A549 (cell line): ENCODE data around the gene THEMIS. TPM values are rescaled to one million over a fixed set of nuclear protein-coding genes. Genes with fewer than 3 reads are reported as not detected.

Experiments
- ATAC-seq, 2 experiments: fragments of 200-7000 bp in 1 of 2; fragments of >200 bp in 1 of 2; cut with Nextera tagmentation in 1 of 2; cut with Tn5 transposase in 1 of 2; 3 replicates each; pipeline versions ENCODE4 v1.8.0 to v1.9.1; 2018 to 2020; ENCODE audit warnings: mild to moderate bottlenecking in 1 of 2, moderate library complexity in 1 of 2
- CTCF ChIA-PET: fragments of 300-600 bp; sonication (Branson Sonifier 250); formaldehyde crosslinking; extraction: SDS; loops from one replicate; lab custom pipeline; 2021; ENCODE audit warnings: antibody characterized with exemption, inconsistent platforms; lab: Yijun Ruan, JAX
- POLR2A ChIA-PET: fragments of 350-600 bp; formaldehyde crosslinking; extraction: SDS; loops from one replicate; lab custom pipeline; 2021; ENCODE audit warnings: antibody characterized with exemption, inconsistent platforms; lab: Yijun Ruan, JAX
- DNase-seq, 2 experiments: peaks; one replicate each; pipeline versions ENCODE4 v3.0.0 to v3.0.0-alpha.2; 2011 to 2016; ENCODE audit warnings: low read depth in 1 of 2, low spot score in 1 of 2
- FAIRE-seq: peaks from 2 replicates; lab custom pipeline; 2011; peaks lifted over from hg19 to GRCh38; lab: Jason Lieb, UNC
- H3K27ac ChIP-seq, 2 experiments: fragments of >200 bp; sonication (Bioruptor Twin); formaldehyde crosslinking; 3 replicates each; pipeline ENCODE4 v1.5.1; 2016 to 2017
- H3K4me1 ChIP-seq: fragments of >200 bp; sonication (Bioruptor Twin); formaldehyde crosslinking; 3 replicates; pipeline ENCODE4 v1.6.1; 2016
- H3K4me2 ChIP-seq: fragments of >200 bp; sonication (Bioruptor Twin); formaldehyde crosslinking; 3 replicates; pipeline ENCODE4 v1.6.1; 2016
- H3K4me3 ChIP-seq: fragments of >200 bp; sonication (Bioruptor Twin); formaldehyde crosslinking; 3 replicates; pipeline ENCODE4 v1.5.1; 2016
- H3K9me3 ChIP-seq: fragments of >200 bp; sonication (Bioruptor Twin); formaldehyde crosslinking; 3 replicates; pipeline ENCODE4 v1.6.1; 2016
- ATOH8 ChIP-seq: fragments of 250-450 bp; sonication (Bioruptor Pico); IDR thresholded peaks from 2 replicates; pipeline ENCODE4 v1.5.0; 2020; ENCODE audit warnings: low read depth, mild to moderate bottlenecking, moderate library complexity
- CHD2 ChIP-seq: fragments of 150-350 bp; IDR thresholded peaks from 2 replicates; pipeline ENCODE4 v1.6.1; 2014; ENCODE audit warnings: low read length; ENCODE audit not compliant: partially characterized antibody
- EHF ChIP-seq: fragments of 250-450 bp; sonication (Bioruptor Pico); IDR thresholded peaks from 2 replicates; pipeline ENCODE4 v1.5.0; 2020; ENCODE audit warnings: mild to moderate bottlenecking
- EHMT2 ChIP-seq: fragments of 200-600 bp; sonication (generic); IDR thresholded peaks from 2 replicates; pipeline ENCODE4 v1.6.1; 2016; ENCODE audit warnings: antibody characterized with exemption, low read depth, mild to moderate bottlenecking, moderate library complexity
- EP300 ChIP-seq, 2 experiments: fragments of >200 bp; sonication (Bioruptor Twin); formaldehyde crosslinking; IDR thresholded peaks; 2 replicates in 1 of 2; 3 replicates in 1 of 2; pipeline ENCODE4 v1.6.1; 2016 to 2017
- FOSB ChIP-seq: fragments of 250-450 bp; sonication (Bioruptor Pico); IDR thresholded peaks from 2 replicates; pipeline ENCODE4 v1.5.0; 2020; ENCODE audit warnings: mild to moderate bottlenecking, moderate library complexity
- FOXS1 ChIP-seq: fragments of 250-450 bp; sonication (Bioruptor Pico); IDR thresholded peaks from 2 replicates; pipeline ENCODE4 v1.5.0; 2020; ENCODE audit warnings: mild to moderate bottlenecking, moderate library complexity
- HEYL ChIP-seq: fragments of 250-450 bp; sonication (Bioruptor Pico); IDR thresholded peaks from 2 replicates; pipeline ENCODE4 v1.8.0; 2021; ENCODE audit warnings: mild to moderate bottlenecking, moderate library complexity
- HMGXB4 ChIP-seq: fragments of 250-450 bp; sonication (Bioruptor Pico); IDR thresholded peaks from 2 replicates; pipeline ENCODE4 v1.5.0; 2021; ENCODE audit warnings: mild to moderate bottlenecking, moderate library complexity, borderline replicate concordance
- HOXB13 ChIP-seq: fragments of 250-450 bp; sonication (Bioruptor Pico); IDR thresholded peaks from 2 replicates; pipeline ENCODE4 v1.5.0; 2020; ENCODE audit warnings: low read depth, mild to moderate bottlenecking, moderate library complexity
- HOXB5 ChIP-seq: fragments of 250-450 bp; sonication (Bioruptor Pico); IDR thresholded peaks from 2 replicates; pipeline ENCODE4 v1.5.0; 2020; ENCODE audit warnings: mild to moderate bottlenecking, moderate library complexity
- KDM5A ChIP-seq: fragments of 200-600 bp; sonication (generic); IDR thresholded peaks from 2 replicates; pipeline ENCODE4 v1.6.1; 2016; ENCODE audit warnings: antibody characterized with exemption, mild to moderate bottlenecking
- MYC ChIP-seq: IDR thresholded peaks from 2 replicates; pipeline ENCODE4 v1.6.1; 2012; ENCODE audit warnings: mild to moderate bottlenecking, inconsistent platforms, low read length, improper control_type of control experiment, borderline replicate concordance
- NPAS2 ChIP-seq: fragments of 250-450 bp; sonication (Bioruptor Pico); IDR thresholded peaks from 2 replicates; pipeline ENCODE4 v1.8.0; 2022; ENCODE audit warnings: mild to moderate bottlenecking, moderate library complexity, borderline replicate concordance
- PBX3 ChIP-seq: IDR thresholded peaks from 2 replicates; pipeline ENCODE4 v1.6.1; 2012
- PHF8 ChIP-seq: fragments of 200-600 bp; sonication (generic); IDR thresholded peaks from 2 replicates; pipeline ENCODE4 v1.6.1; 2016; ENCODE audit warnings: low read depth, mild to moderate bottlenecking, antibody characterized with exemption, moderate library complexity, borderline replicate concordance
- POLR2A ChIP-seq: IDR thresholded peaks from 2 replicates; pipeline ENCODE4 v1.6.1; 2012; ENCODE audit warnings: mild to moderate bottlenecking, low read length
- RAD21 ChIP-seq, 2 experiments: fragments of >200 bp in 1 of 2; sonication (Bioruptor Twin) in 1 of 2; formaldehyde crosslinking in 1 of 2; IDR thresholded peaks in 1 of 2; conservative IDR thresholded peaks in 1 of 2; 2 replicates in 1 of 2; 3 replicates in 1 of 2; pipeline ENCODE4 v1.6.1; 2012 to 2018; ENCODE audit warnings: inconsistent platforms in 1 of 2
- SREBF2 ChIP-seq: fragments of 450-650 bp; IDR thresholded peaks from 2 replicates; pipeline ENCODE4 v1.6.1; 2014; ENCODE audit warnings: mild to moderate bottlenecking, moderate library complexity
- TFCP2L1 ChIP-seq: fragments of 250-450 bp; sonication (Bioruptor Pico); IDR thresholded peaks from 2 replicates; pipeline ENCODE4 v1.5.0; 2021; ENCODE audit warnings: mild to moderate bottlenecking
- USF2 ChIP-seq: fragments of 450-650 bp; IDR thresholded peaks from 2 replicates; pipeline ENCODE4 v1.6.1; 2014; ENCODE audit warnings: antibody characterized with exemption
- WGBS: methylation state at CpG from one replicate; pipeline ENCODE4 v1.1.6; 2017; ENCODE audit errors: missing lambda C conversion rate; 5-methylcytosine and 5-hydroxymethylcytosine counted together
- polyA plus RNA-seq, 4 experiments: library from polyadenylated mRNA; depleted of rRNA in 3 of 4; stranded (reverse); fragments of >200 nt; fragmentation: RNase III in 1 of 4; extraction: RNeasy Plus Mini Kit Qiagen cat#74134 plus additional on column Dnase treatment in 1 of 4; gene quantifications; 2 replicates in 3 of 4; 3 replicates in 1 of 4; pipeline ENCODE4 v1.2.3, GENCODE V29; 2011 to 2017

The THEMIS gene
- polyA plus RNA-seq, 2 of the 4 experiments (the other 2 are of a cell fraction) = not detected

GRCh38 chr6:127790571-127790970 lies 110.3 kb downstream of the THEMIS start (continued):
- TF ChIP-seq HMGXB4 (CRISPR knock-in tag) (no peak), PHF8 (no peak)

- H3K27ac ChIP-seq = no peak overlapping the region
- H3K4me1 ChIP-seq = no peaks in the 10 kb centered on the region
- no peak for ATAC-seq
- H3K4me2 ChIP-seq = no peak overlapping the region
- H3K9me3 ChIP-seq = no peaks in the 10 kb centered on the region
- CTCF ChIA-PET = no interaction called here
- WGBS = 0% methylated on average over 1 of the region's 1 CpG
- H3K4me3 ChIP-seq = no peak overlapping the region
- FAIRE-seq = no peak
- TF ChIP-seq SREBF2 = no peak
- no peak for TF ChIP-seq FOSB (CRISPR knock-in tag)
- TF ChIP-seq POLR2A = no peak
- no peak for TF ChIP-seq NPAS2 (CRISPR knock-in tag)
- no peak for TF ChIP-seq MYC
- TF ChIP-seq ATOH8 (CRISPR knock-in tag) = no peak
- no peak for TF ChIP-seq HMGXB4 (CRISPR knock-in tag)
- TF ChIP-seq EHMT2 = no peak
- TF ChIP-seq CHD2 = no peak
- no peak for TF ChIP-seq USF2
- TF ChIP-seq HOXB13 (CRISPR knock-in tag) = no peak
- no peak for TF ChIP-seq TFCP2L1 (CRISPR knock-in tag)
- TF ChIP-seq HOXB5 (CRISPR knock-in tag) = no peak
- TF ChIP-seq EP300 (IDR thresholded peaks at IDR 0.05) = no peak
- no peak for TF ChIP-seq FOXS1 (CRISPR knock-in tag)
- no peak for TF ChIP-seq EHF (CRISPR knock-in tag)
- no peak for TF ChIP-seq RAD21 (conservative IDR thresholded peaks at IDR 0.05 in 1 of 2, IDR thresholded peaks at IDR 0.05 in 1 of 2)
- TF ChIP-seq HEYL (CRISPR knock-in tag) = no peak
- no peak for TF ChIP-seq KDM5A
- no peak for TF ChIP-seq PBX3
- TF ChIP-seq, all 56 proteins: peak for 0
- POLR2A ChIA-PET = no interaction called here
- no peak for DNase-seq
Observed at GRCh38 chr6:127786109-127786508, 114.7 kb downstream of the THEMIS start.
